Hepatocyte (in vitro differentiated cells): ENCODE data around the gene ROBO1.

Experiments used
- CTCF ChIP-seq: fragments of 200-600 bp; sonication (generic); IDR thresholded peaks from 2 replicates; pipeline ENCODE4 v1.5.1; 2016; ENCODE audit warnings: antibody characterized with exemption, mild to moderate bottlenecking; ENCODE audit not compliant: poor library complexity
- EZH2 ChIP-seq: fragments of 200-600 bp; sonication (generic); IDR thresholded peaks from 2 replicates; pipeline ENCODE4 v1.6.1; 2016; ENCODE audit warnings: antibody characterized with exemption, mild to moderate bottlenecking, borderline replicate concordance

DNA sequence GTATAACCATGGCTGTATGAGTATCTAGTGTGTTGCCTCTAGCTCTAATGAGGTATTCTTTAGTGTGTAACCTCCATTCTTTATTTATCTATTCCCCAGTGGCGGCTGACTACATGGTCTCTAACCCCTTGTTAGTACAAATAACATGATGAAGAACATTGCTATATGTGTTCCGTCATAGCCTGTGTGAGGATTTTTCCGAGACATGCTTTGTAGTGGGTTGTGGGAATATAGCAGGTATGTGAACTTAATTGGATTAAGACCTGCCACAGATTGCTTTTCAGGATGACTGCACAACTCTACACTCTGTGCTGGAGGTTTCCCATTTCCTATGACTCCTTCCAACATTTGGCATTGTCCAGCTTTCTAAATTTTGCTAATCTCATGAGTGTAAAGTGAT, 563.4 kb downstream of the ROBO1 start:
- no peak for TF ChIP-seq CTCF
- no peak for TF ChIP-seq EZH2
